Measurements from ENCODE around the gene PDE4A. TPM values are rescaled to one million over a fixed set of nuclear protein-coding genes. Genes with fewer than 3 reads are reported as not detected.

Gene PDE4A
- total RNA-seq, 1 donor from 2014 or later: 20.0 TPM

- H3K4me3 ChIP-seq: peak overlapping the region; percentile 86
- H3K9me3 ChIP-seq (replicated peaks): no peaks in the 10 kb centered on the region
- no peak for TF ChIP-seq CTCF (IDR thresholded peaks at IDR 0.05; ENCODE audit: borderline replicate concordance)
- H3K27me3 ChIP-seq (ENCODE audit: low read depth): no peaks in the 10 kb centered on the region
- H3K27ac ChIP-seq (replicated peaks): peak overlapping the region; percentile 87
- intact Hi-C loops (cut with micrococcal nuclease): no loop called here
- H3K36me3 ChIP-seq: no peaks in the 10 kb centered on the region
- peaks cover 45% of the 10 kb centered on the region for H3K4me1 ChIP-seq
- DNase-seq: peak; percentile 32
Measured at GRCh38 chr19:10431254-10431942, 11.1 kb downstream of the PDE4A start.

GRCh38 chr19:10431943-10432735 is 11.8 kb downstream of the PDE4A start:
- H3K9me3 ChIP-seq (replicated peaks): no peaks in the 10 kb centered on the region
- DNase-seq: peak; percentile 80
- peaks cover 45% of the 10 kb centered on the region for H3K4me1 ChIP-seq
- TF ChIP-seq CTCF (IDR thresholded peaks at IDR 0.05; ENCODE audit: borderline replicate concordance): no peak
- peak overlapping the region; percentile 87 for H3K27ac ChIP-seq (replicated peaks)
- no peaks in the 10 kb centered on the region for H3K27me3 ChIP-seq (ENCODE audit: low read depth)
- H3K4me3 ChIP-seq: peak overlapping the region; percentile 86
- intact Hi-C loops (cut with micrococcal nuclease): no loop called here
- H3K36me3 ChIP-seq: no peaks in the 10 kb centered on the region

- Histone ChIP-seq H3K9me3 (replicated peaks) (no peaks in the 10 kb centered on the region), H3K27ac (replicated peaks) (peak overlapping the region; percentile 87), H3K4me1 (peaks cover 45% of the 10 kb centered on the region), H3K36me3 (no peaks in the 10 kb centered on the region), H3K27me3 (ENCODE audit: low read depth) (no peaks in the 10 kb centered on the region), H3K4me3 (peak overlapping the region; percentile 86)
- intact Hi-C loops (cut with micrococcal nuclease): no loop called here
- peak; percentile 39 for DNase-seq
- TF ChIP-seq CTCF (IDR thresholded peaks at IDR 0.05; ENCODE audit: borderline replicate concordance): no peak
Measured at GRCh38 chr19:10432736-10433130, 12.4 kb downstream of the PDE4A start.

GRCh38 chr19:10433131-10433536 is 12.8 kb downstream of the PDE4A start:
- H3K9me3 ChIP-seq (replicated peaks): no peaks in the 10 kb centered on the region
- H3K36me3 ChIP-seq: no peaks in the 10 kb centered on the region
- no peak for DNase-seq
- H3K27ac ChIP-seq (replicated peaks): peak overlapping the region; percentile 87
- peaks cover 45% of the 10 kb centered on the region for H3K4me1 ChIP-seq
- no peaks in the 10 kb centered on the region for H3K27me3 ChIP-seq (ENCODE audit: low read depth)
- H3K4me3 ChIP-seq: peak overlapping the region; percentile 86
- intact Hi-C loops (cut with micrococcal nuclease): no loop called here
- no peak for TF ChIP-seq CTCF (IDR thresholded peaks at IDR 0.05; ENCODE audit: borderline replicate concordance)

- Histone ChIP-seq H3K9me3 (replicated peaks) (no peaks in the 10 kb centered on the region), H3K36me3 (peaks cover 17% of the 10 kb centered on the region), H3K4me3 (no peak overlapping the region), H3K27me3 (ENCODE audit: low read depth) (no peaks in the 10 kb centered on the region), H3K4me1 (peaks cover 4% of the 10 kb centered on the region), H3K27ac (replicated peaks) (no peak overlapping the region)
- DNase-seq: no peak
- intact Hi-C loops (cut with micrococcal nuclease): no loop called here
- TF ChIP-seq CTCF (IDR thresholded peaks at IDR 0.05; ENCODE audit: borderline replicate concordance): no peak
Measured at GRCh38 chr19:10439588-10439987, 19.2 kb downstream of the PDE4A start.
